Calu3 (cell line): ENCODE results near the gene SLC11A1. TPM values are rescaled to one million over a fixed set of nuclear protein-coding genes. Genes with fewer than 3 reads are reported as not detected.

Experiments used
- BruUV-seq: library from RNA; stranded (reverse); fragments of 400-500 nt; replicated peaks from 2 replicates; lab custom pipeline; 2021; lab: Mats Ljungman, UMichigan
- CTCF ChIA-PET: fragments of 300-600 bp; sonication (Branson Sonifier 250); formaldehyde crosslinking; loops from one replicate; lab custom pipeline; 2022; ENCODE audit warnings: antibody characterized with exemption; lab: Charles Lee
- DNase-seq: peaks from one replicate; pipeline ENCODE4 v3.0.0; 2022
- H3K27ac Mint-ChIP-seq: one replicate; pipeline ENCODE4 v1.8.0; 2022; ENCODE audit warnings: mixed read lengths; ENCODE audit not compliant: unreplicated experiment
- H3K27me3 Mint-ChIP-seq: one replicate; pipeline ENCODE4 v1.8.0; 2022; ENCODE audit warnings: mixed read lengths; ENCODE audit not compliant: unreplicated experiment
- H3K36me3 Mint-ChIP-seq: one replicate; pipeline ENCODE4 v1.8.0; 2022; ENCODE audit warnings: mild to moderate bottlenecking, moderate library complexity, mixed read lengths; ENCODE audit not compliant: insufficient read depth, unreplicated experiment
- H3K4me1 Mint-ChIP-seq: one replicate; pipeline ENCODE4 v1.8.0; 2022; ENCODE audit warnings: mild to moderate bottlenecking, low read depth, mixed read lengths; ENCODE audit not compliant: unreplicated experiment
- H3K4me3 Mint-ChIP-seq: one replicate; pipeline ENCODE4 v1.8.0; 2022; ENCODE audit warnings: mild to moderate bottlenecking, low read depth, moderate library complexity, mixed read lengths; ENCODE audit not compliant: unreplicated experiment
- H3K9me3 Mint-ChIP-seq: one replicate; pipeline ENCODE4 v1.8.0; 2022; ENCODE audit warnings: low read depth, mixed read lengths; ENCODE audit not compliant: unreplicated experiment
- CTCF ChIP-seq: fragments of 200-600 bp; IDR thresholded peaks from one replicate; pipeline ENCODE4 v1.8.0; 2022; ENCODE audit warnings: antibody characterized with exemption; ENCODE audit not compliant: unreplicated experiment
- intact Hi-C: fragments of 100-400 bp; cut with micrococcal nuclease; formaldehyde crosslinking; loops from one replicate; pipeline ENCODE4 v1.10.0; 2022; ENCODE audit not compliant: unreplicated experiment
- total RNA-seq: library from RNA; stranded (reverse); gene quantifications from 2 replicates; pipeline ENCODE4 v1.2.3, GENCODE V29; 2022

SLC11A1 gene
- total RNA-seq, 1 experiment from 2014 or later = not detected

GRCh38 chr2:218344090-218344754 is 37.9 kb upstream of the SLC11A1 start:
- H3K9me3 Mint-ChIP-seq = no peaks in the 10 kb centered on the region
- CTCF ChIA-PET = no interaction called here
- no TSS peak for BruUV-seq
- no peaks in the 10 kb centered on the region for H3K27me3 Mint-ChIP-seq
- no peak overlapping the region for H3K4me3 Mint-ChIP-seq
- intact Hi-C loops = no loop called here
- no peak for DNase-seq
- H3K27ac Mint-ChIP-seq = no peak overlapping the region
- no peaks in the 10 kb centered on the region for H3K4me1 Mint-ChIP-seq
- peaks cover 4% of the 10 kb centered on the region for H3K36me3 Mint-ChIP-seq
- no peak for TF ChIP-seq CTCF

GRCh38 chr2:218344755-218345417 is 37.2 kb upstream of the SLC11A1 start:
- Mint-ChIP-seq H3K4me3 (no peak overlapping the region), H3K27ac (no peak overlapping the region), H3K27me3 (no peaks in the 10 kb centered on the region), H3K36me3 (peaks cover 4% of the 10 kb centered on the region), H3K9me3 (no peaks in the 10 kb centered on the region), H3K4me1 (no peaks in the 10 kb centered on the region)
- no TSS peak for BruUV-seq
- intact Hi-C loops = no loop called here
- CTCF ChIA-PET = no interaction called here
- no peak for TF ChIP-seq CTCF
- no peak for DNase-seq

DNA sequence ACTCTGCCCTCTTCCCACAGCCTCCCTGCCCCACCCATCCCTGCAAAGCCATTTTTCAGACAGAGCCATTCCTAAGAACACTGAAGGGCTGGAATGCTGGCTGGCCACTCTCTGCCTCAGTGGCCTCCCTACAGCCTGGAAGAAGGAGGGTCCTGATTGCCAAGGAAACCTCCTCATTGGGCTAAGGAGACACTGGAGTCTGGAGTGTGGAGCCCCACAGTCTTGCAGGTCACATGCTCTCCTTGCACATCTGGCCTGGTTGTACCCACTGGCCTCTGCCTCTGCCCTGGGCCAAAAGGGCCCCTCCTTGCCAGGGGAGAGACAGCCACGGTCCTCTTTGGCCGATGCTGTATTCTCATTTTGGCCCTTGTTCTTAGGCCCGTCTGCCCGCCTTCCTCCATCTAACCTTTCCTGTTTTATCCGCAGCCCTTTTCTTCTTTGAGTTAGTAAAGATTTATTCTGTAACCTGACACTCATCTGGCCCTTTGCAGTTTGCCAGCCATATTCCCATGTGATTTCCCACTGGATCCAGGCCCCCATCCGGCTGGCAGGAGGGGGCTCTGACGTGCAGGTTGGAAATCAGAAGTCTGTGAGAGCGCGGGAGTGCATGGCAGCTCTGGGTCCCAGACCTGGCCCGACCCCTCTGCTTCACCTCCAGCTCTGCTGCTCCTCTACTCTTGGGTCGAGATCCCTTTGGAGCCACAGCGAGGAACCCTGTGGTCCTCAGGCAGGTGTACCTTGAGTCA is 36.4 kb upstream of the SLC11A1 start:
- no peaks in the 10 kb centered on the region for H3K9me3 Mint-ChIP-seq
- no peaks in the 10 kb centered on the region for H3K27me3 Mint-ChIP-seq
- H3K36me3 Mint-ChIP-seq = peaks cover 4% of the 10 kb centered on the region
- intact Hi-C loops = no loop called here
- no TSS peak for BruUV-seq
- no peak overlapping the region for H3K27ac Mint-ChIP-seq
- CTCF ChIA-PET = no interaction called here
- no peak overlapping the region for H3K4me3 Mint-ChIP-seq
- DNase-seq = no peak
- TF ChIP-seq CTCF = no peak
- no peaks in the 10 kb centered on the region for H3K4me1 Mint-ChIP-seq

GRCh38 chr2:218347172-218347571 is 34.9 kb upstream of the SLC11A1 start:
- CTCF ChIA-PET = no interaction called here
- H3K27me3 Mint-ChIP-seq = no peaks in the 10 kb centered on the region
- no peak overlapping the region for H3K4me3 Mint-ChIP-seq
- intact Hi-C loops = no loop called here
- H3K36me3 Mint-ChIP-seq = peaks cover 4% of the 10 kb centered on the region
- no peak for TF ChIP-seq CTCF
- DNase-seq = no peak
- H3K4me1 Mint-ChIP-seq = no peaks in the 10 kb centered on the region
- no peak overlapping the region for H3K27ac Mint-ChIP-seq
- peaks cover 4% of the 10 kb centered on the region for H3K9me3 Mint-ChIP-seq
- no TSS peak for BruUV-seq
